ENCODE data around the gene NEB. TPM values are rescaled to one million over a fixed set of nuclear protein-coding genes. Genes with fewer than 3 reads are reported as not detected.
A peak's percentile ranks its signal among the peaks of the same experiment; 100 is the strongest.

NEB gene
- total and polyA plus RNA-seq, 2 of the 13 experiments (the other 11 are each of a cell fraction or from before 2014, with no cell fraction given): 0.21 to 0.24 TPM

- TF ChIP-seq MED1 (CRISPR knock-in tag; IDR thresholded peaks at IDR 0.05): peak; percentile 85
- TF ChIP-seq JUN (CRISPR knock-in tag; IDR thresholded peaks at IDR 0.05): peak; percentile 55; the same call in 1 of the 2 replicates
- TF ChIP-seq ZNF605 (CRISPR knock-in tag; IDR thresholded peaks at IDR 0.05): peak; percentile 84; the same call in 1 of the 2 replicates
- TF ChIP-seq, protein P1, sequence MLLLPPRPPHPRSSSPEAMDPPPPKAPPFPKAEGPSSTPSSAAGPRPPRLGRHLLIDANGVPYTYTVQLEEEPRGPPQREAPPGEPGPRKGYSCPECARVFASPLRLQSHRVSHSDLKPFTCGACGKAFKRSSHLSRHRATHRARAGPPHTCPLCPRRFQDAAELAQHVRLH (CRISPR knock-in tag; IDR thresholded peaks at IDR 0.05; ENCODE audit: borderline replicate concordance, low read depth): peak; percentile 82; the same call in 1 of the 2 replicates
- no peak for TF ChIP-seq GLI4 (CRISPR knock-in tag; IDR thresholded peaks at IDR 0.05; ENCODE audit: borderline replicate concordance)
- peak; percentile 56 for TF ChIP-seq STAG1 (CRISPR knock-in tag; IDR thresholded peaks at IDR 0.05)
- TF ChIP-seq ZFY (CRISPR knock-in tag; IDR thresholded peaks at IDR 0.05): peak; percentile 65; the same call in 1 of the 2 replicates
- no peak for TF ChIP-seq ATF5 (CRISPR knock-in tag; IDR thresholded peaks at IDR 0.05; ENCODE audit: low read depth)
- peak; percentile 28; the same call in 1 of the 2 replicates for TF ChIP-seq SMC3 (IDR thresholded peaks at IDR 0.05; ENCODE audit: low read length)
- TF ChIP-seq XRCC5 (optimal IDR thresholded peaks at IDR 0.05; ENCODE audit: low read length): peak; percentile 98
- TF ChIP-seq, protein P2, sequence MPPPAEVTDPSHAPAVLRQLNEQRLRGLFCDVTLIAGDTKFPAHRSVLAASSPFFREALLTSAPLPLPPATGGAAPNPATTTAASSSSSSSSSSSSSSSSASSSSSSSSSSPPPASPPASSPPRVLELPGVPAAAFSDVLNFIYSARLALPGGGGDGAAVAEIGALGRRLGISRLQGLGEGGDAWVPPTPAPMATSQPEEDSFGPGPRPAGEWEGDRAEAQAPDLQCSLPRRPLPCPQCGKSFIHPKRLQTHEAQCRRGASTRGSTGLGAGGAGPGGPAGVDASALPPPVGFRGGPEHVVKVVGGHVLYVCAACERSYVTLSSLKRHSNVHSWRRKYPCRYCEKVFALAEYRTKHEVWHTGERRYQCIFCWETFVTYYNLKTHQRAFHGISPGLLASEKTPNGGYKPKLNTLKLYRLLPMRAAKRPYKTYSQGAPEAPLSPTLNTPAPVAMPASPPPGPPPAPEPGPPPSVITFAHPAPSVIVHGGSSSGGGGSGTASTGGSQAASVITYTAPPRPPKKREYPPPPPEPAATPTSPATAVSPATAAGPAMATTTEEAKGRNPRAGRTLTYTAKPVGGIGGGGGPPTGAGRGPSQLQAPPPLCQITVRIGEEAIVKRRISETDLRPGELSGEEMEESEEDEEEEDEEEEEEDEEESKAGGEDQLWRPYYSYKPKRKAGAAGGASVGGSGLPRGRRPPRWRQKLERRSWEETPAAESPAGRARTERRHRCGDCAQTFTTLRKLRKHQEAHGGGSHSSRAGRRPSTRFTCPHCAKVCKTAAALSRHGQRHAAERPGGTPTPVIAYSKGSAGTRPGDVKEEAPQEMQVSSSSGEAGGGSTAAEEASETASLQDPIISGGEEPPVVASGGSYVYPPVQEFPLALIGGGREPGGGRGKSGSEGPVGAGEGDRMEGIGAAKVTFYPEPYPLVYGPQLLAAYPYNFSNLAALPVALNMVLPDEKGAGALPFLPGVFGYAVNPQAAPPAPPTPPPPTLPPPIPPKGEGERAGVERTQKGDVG (CRISPR knock-in tag; IDR thresholded peaks at IDR 0.05; ENCODE audit: borderline replicate concordance): 0 out of 2 replicates have a peak, but pooled peaks have one; percentile 76
- peak; percentile 93; the same call in 1 of the 2 replicates for TF ChIP-seq ZNF619 (CRISPR knock-in tag; IDR thresholded peaks at IDR 0.05)
- no peak for TF ChIP-seq ZNF780A (CRISPR knock-in tag; IDR thresholded peaks at IDR 0.05)
- TF ChIP-seq, protein P3, sequence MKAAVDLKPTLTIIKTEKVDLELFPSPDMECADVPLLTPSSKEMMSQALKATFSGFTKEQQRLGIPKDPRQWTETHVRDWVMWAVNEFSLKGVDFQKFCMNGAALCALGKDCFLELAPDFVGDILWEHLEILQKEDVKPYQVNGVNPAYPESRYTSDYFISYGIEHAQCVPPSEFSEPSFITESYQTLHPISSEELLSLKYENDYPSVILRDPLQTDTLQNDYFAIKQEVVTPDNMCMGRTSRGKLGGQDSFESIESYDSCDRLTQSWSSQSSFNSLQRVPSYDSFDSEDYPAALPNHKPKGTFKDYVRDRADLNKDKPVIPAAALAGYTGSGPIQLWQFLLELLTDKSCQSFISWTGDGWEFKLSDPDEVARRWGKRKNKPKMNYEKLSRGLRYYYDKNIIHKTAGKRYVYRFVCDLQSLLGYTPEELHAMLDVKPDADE (CRISPR knock-in tag; IDR thresholded peaks at IDR 0.05): no peak
- peak; percentile 75; the same call in 1 of the 2 replicates for TF ChIP-seq ZSCAN29 (CRISPR knock-in tag; conservative IDR thresholded peaks at IDR 0.05)
- peak; percentile 98 for TF ChIP-seq ZBED4 (CRISPR knock-in tag; IDR thresholded peaks at IDR 0.05; ENCODE audit: borderline replicate concordance)
- peak; percentile 68; the same call in 1 of the 2 replicates for TF ChIP-seq FOXP4 (CRISPR knock-in tag; IDR thresholded peaks at IDR 0.05)
- 0 out of 2 replicates have a peak, but pooled peaks have one; percentile 74 for TF ChIP-seq ZNF550 (CRISPR knock-in tag; IDR thresholded peaks at IDR 0.05; ENCODE audit: borderline replicate concordance)
These were observed 25.9 kb upstream of the NEB start (continued) for GRCh38 chr2:151760139-151760650.
